Vagina (tissue), 2 donors: ENCODE data around the gene NR3C2.

Experiments
- POLR2AphosphoS5 ChIP-seq, 2 donors: sonication (generic); formaldehyde crosslinking; IDR thresholded peaks; one replicate each; pipeline ENCODE4 v1.9.0; 2017; ENCODE audit warnings: antibody characterized with exemption in 2 of 2, mild to moderate bottlenecking in 2 of 2, low read depth in 1 of 2; ENCODE audit not compliant: insufficient read depth in 1 of 2
- TF ChIP-seq, protein P1 (sequence below), 3 experiments: fragments of 450-650 bp in 2 of 3; fragments of 200-600 bp in 1 of 3; sonication (generic) in 1 of 3; IDR thresholded peaks; one replicate each; pipeline ENCODE4 v1.5.1; 2017 to 2019; ENCODE audit warnings: antibody characterized with exemption in 3 of 3, mild to moderate bottlenecking in 2 of 3, moderate library complexity in 2 of 3

DNA sequence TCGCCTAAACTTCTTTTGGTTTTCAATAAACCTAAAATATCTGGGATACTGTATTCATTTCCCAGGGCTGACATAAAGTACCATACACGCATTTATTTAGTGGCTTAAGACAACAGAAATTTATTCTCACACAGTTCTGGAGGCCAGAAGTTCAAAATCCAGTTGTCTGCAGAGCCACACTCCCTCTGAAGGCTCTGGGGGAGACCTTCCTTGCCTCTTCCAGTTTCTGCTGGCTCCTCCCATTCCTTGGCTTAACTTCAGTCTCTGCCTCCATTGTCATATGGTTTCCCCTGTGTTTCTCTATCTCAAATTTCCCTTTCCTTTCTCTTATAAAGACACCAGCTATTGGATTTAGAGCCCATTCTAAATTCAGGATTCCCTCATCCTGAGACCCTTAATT lies 44.4 kb downstream of the NR3C2 start:
- TF ChIP-seq, protein P1, sequence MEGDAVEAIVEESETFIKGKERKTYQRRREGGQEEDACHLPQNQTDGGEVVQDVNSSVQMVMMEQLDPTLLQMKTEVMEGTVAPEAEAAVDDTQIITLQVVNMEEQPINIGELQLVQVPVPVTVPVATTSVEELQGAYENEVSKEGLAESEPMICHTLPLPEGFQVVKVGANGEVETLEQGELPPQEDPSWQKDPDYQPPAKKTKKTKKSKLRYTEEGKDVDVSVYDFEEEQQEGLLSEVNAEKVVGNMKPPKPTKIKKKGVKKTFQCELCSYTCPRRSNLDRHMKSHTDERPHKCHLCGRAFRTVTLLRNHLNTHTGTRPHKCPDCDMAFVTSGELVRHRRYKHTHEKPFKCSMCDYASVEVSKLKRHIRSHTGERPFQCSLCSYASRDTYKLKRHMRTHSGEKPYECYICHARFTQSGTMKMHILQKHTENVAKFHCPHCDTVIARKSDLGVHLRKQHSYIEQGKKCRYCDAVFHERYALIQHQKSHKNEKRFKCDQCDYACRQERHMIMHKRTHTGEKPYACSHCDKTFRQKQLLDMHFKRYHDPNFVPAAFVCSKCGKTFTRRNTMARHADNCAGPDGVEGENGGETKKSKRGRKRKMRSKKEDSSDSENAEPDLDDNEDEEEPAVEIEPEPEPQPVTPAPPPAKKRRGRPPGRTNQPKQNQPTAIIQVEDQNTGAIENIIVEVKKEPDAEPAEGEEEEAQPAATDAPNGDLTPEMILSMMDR (IDR thresholded peaks at IDR 0.05), result no peak
- no peak for TF ChIP-seq POLR2AphosphoS5 (IDR thresholded peaks at IDR 0.05; ENCODE audit: insufficient read depth in 1 of 2, low read depth in 1 of 2)
